ENCODE data around the gene SLC6A13.

GRCh38 chr12:175250-175649, 87.4 kb downstream of the SLC6A13 start:
- no peak for TF ChIP-seq POLR2A (IDR thresholded peaks at IDR 0.05; ENCODE audit: low read depth, low read length)
- TF ChIP-seq POLR2AphosphoS5 (IDR thresholded peaks at IDR 0.05; ENCODE audit: low read depth, low read length): no peak

Measured in GM12892 (cell line).